Fibroblast of gingiva (primary cell): Measurements from ENCODE around the gene TCHP.
"Not testable (repeated sequence)": the region's sequence is repeated elsewhere in the genome, so short reads cannot be mapped to it uniquely, and the experiment has no call there.

Experiments used
- DNase-seq: peaks from one replicate; pipeline ENCODE4 v3.0.0-alpha.2; 2011; ENCODE audit warnings: low read depth

The TCHP gene

GRCh38 chr12:109910254-109910968, 10.3 kb downstream of the TCHP start:
- no peak for DNase-seq

- DNase-seq = no peak
Measured at GRCh38 chr12:109910969-109911348, 10.9 kb downstream of the TCHP start.

- no peak for DNase-seq
Measured at GRCh38 chr12:109912855-109913321, 12.8 kb downstream of the TCHP start.

GRCh38 chr12:109914461-109914860, 14.4 kb downstream of the TCHP start:
- no peak for DNase-seq

GRCh38 chr12:109915171-109916040, 15.3 kb downstream of the TCHP start:
- no peak for DNase-seq

GRCh38 chr12:109916045-109916444, 16.0 kb downstream of the TCHP start:
- DNase-seq = no peak

- DNase-seq = no peak
Measured at GRCh38 chr12:109919456-109919855, 19.4 kb downstream of the TCHP start.

GRCh38 chr12:109920261-109920780, 20.2 kb downstream of the TCHP start:
- DNase-seq = no peak

GRCh38 chr12:109921982-109922381, 21.9 kb downstream of the TCHP start:
- DNase-seq = no peak

GRCh38 chr12:109923038-109923437, 23.0 kb downstream of the TCHP start:
- DNase-seq = no peak

GRCh38 chr12:109923481-109924245, 23.6 kb downstream of the TCHP start:
- no peak for DNase-seq

- DNase-seq = no peak
Measured at GRCh38 chr12:109925185-109925840, 25.2 kb downstream of the TCHP start.

- no peak for DNase-seq
Measured at GRCh38 chr12:109926016-109926415, 25.9 kb downstream of the TCHP start.

GRCh38 chr12:109926488-109927210, 26.6 kb downstream of the TCHP start:
- no peak for DNase-seq

GRCh38 chr12:109927622-109928021, 27.5 kb downstream of the TCHP start:
- no peak for DNase-seq

GRCh38 chr12:109928058-109928656, 28.1 kb downstream of the TCHP start:
- no peak for DNase-seq

- DNase-seq = not testable (repeated sequence)
Measured at GRCh38 chr12:109929326-109929725, 29.3 kb downstream of the TCHP start.

GRCh38 chr12:109930028-109930800, 30.1 kb downstream of the TCHP start:
- DNase-seq = no peak

GRCh38 chr12:109931143-109931542, 31.1 kb downstream of the TCHP start:
- no peak for DNase-seq
